GM21360 (cell line): ENCODE data around the gene UGT2B7.
"Not testable (repeated sequence)": the region's sequence is repeated elsewhere in the genome, so short reads cannot be mapped to it uniquely, and the experiment has no call there.

Experiments used
- ATAC-seq: cut with Tn5 transposase; IDR thresholded peaks from one replicate; pipeline ENCODE4 v1.9.1; 2021; ENCODE audit warnings: mild to moderate bottlenecking, moderate library complexity; ENCODE audit not compliant: unreplicated experiment

Gene UGT2B7

DNA sequence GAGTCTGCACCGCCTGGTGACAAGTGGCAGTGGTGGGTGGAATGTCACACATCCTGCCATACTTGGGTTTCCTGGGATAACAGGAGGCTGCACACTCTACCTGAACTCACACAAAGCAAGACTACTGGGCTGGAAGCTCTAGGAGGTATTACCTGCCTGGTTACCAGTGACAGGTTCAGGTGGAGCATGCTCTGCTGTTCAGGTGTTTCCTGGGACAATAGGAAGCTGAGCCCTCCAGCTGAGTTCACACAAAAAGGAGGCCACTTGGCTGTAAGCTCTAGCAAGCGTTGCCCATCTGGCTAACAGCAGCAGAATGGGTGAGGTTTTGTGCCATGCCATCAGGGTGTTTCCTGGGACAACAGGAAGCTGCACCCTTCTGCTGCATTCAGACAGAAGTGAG, 17.4 kb upstream of the UGT2B7 start:
- no peak for ATAC-seq

DNA sequence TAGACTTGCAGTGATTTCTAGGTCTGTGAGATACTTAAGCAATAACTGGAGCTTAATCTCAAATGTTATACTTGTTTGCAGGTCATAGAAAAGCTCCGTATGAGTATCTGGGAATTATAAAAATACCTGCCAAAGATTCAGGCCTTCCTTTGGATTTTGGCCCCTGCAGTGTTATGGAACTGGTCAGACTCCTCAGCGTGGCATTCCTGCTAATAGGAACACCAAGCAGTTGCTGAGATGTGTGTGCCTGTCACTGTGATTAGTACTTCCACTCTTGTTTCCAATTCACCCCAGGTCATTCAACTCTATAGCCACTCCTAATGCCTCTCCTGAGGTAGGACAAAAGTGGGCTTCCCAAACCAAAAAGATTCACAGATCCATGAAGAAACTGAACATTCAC, 7.8 kb upstream of the UGT2B7 start:
- ATAC-seq: no peak

DNA sequence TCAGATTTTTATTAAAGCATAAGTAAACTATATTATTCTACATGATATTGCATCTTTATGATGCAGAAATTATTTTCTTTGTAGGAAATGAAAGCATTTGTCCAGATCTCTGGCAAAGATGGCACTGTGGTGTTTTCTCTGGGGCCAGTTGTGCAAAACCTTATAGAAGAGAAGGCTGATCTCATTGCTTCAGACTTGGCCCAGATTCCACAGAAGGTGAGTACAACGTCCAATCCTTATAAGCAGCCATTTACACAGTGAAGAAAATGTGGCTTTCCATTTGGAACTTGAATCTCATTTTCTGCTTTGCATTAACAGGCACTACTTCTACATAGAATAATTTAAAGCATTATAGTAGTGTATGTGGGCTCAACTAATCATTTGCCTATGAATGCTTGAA, 6.9 kb upstream of the UGT2B7 start:
- ATAC-seq: no peak

DNA sequence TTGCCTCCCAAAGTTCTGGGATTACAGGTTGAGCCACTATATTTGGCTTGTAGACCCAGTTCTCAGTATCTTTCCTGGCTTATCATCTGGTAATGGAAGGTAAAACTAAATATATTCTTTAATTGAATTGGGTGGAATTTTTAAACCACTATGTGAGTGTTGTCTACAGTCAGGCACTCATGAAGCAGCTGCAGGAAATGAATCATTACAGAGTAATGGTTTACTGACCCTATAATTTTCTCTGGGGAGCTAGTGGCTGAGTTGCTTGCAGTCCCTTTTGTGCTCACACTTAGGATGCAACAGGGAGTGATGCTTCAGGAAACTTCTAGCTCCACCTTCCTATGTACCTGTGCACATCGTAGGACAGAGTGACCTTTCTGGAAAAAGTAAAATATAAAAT, 4.1 kb upstream of the UGT2B7 start:
- no peak for ATAC-seq

DNA sequence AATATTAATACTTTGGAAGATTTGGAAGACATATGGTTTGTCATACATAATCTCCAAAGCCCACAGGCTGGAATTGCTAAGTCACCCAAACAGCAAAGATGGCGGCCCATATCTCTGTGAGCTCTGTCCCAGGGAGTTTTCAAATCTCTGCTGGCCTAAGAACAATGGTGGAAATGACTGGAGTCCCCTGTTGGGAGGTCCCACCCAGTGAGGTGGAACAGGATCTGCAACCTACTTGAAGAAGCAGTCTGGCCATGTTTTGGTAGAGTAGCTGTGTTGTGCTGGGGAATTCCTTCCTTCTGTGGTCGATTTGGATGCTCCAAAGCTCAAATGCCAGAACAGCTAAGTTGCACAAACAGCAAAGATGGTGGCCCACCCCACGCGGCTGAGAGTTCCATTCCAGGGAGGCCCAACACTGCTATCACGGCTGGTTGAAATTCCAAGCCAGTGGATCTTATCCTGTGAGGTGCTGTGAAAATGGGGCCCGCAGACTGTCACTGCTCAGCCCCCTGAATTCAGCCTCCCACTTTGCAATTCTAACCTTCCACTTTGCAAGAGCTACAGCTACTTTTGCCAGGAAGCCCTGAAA, 3.2 kb upstream of the UGT2B7 start:
- ATAC-seq: no peak

DNA sequence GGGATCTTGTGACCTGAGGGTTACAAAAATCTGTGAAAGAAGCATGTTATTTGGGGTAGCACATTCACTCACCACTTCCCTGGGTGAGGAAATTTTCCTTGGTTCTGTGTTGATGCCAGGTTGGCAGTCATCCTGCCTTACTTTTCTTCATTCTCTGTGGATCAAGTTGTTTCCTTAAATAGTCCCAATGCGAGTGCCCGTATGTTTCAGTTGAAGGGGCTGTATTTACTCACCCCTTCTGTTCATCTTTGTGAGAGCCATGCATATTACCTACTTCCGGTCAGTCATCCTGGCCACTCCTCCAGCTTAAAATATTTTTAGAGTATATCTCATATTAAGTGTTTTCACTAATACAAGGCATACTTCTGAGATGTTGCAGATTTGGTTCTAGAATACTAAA, 2.6 kb upstream of the UGT2B7 start:
- ATAC-seq: no peak

DNA sequence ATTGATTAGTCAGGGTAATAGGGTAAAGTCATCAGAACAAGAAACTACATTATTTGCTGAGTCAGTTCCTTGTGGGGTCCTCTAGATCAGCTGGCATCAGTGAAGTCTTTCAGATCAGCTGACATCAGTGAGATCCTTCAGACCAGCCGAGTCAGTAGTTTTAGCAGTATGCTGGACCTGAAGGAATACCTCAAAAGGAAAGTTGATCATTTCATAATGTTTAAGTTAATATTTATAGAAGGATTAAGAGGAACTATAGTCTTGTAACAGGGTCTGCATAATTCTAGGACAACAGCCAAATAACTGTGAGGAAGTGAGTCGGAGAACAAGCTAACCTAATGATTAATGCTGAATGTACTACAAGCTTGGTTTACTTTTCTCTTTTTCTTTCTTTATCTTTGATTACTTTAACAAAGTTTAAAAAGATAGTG, 958 bp upstream of the UGT2B7 start:
- no peak for ATAC-seq

DNA sequence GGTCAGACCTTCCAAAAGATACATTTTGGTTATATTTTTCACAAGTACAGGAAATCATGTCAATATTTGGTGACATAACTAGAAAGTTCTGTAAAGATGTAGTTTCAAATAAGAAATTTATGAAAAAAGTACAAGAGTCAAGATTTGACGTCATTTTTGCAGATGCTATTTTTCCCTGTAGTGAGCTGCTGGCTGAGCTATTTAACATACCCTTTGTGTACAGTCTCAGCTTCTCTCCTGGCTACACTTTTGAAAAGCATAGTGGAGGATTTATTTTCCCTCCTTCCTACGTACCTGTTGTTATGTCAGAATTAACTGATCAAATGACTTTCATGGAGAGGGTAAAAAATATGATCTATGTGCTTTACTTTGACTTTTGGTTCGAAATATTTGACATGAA, 536 bp downstream of the UGT2B7 start:
- ATAC-seq: no peak

DNA sequence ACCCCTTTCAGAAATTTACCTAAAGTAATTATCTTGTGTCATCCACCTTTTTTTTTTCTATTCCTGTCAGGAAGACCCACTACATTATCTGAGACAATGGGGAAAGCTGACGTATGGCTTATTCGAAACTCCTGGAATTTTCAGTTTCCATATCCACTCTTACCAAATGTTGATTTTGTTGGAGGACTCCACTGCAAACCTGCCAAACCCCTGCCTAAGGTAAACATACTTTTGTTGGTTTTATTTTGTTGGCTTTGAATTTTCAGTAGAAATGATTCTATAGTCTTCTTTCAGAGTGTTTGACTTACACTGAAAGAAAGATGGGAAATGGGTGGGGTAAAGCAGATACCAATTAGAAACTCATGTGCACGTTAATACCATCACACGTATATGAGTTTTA, 2.2 kb downstream of the UGT2B7 start:
- no peak for ATAC-seq

DNA sequence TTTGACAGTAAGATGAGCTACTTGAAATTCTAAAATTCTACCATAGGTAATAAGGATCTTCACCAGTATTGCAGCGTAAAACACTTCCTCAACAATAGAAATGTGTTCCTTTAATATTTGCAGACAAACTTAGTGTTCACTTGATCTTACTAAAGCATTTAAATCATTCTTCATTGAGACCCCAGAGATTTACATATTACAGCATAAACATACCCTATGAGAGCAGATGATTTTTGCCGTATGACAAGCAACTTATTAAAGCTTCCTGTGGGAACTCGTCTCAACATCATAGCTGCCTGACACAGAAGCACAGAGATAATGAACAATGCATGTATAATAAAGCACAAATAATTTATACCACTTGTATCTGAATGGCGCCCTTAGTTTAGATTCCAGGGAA, 3.6 kb downstream of the UGT2B7 start:
- ATAC-seq: no peak

DNA sequence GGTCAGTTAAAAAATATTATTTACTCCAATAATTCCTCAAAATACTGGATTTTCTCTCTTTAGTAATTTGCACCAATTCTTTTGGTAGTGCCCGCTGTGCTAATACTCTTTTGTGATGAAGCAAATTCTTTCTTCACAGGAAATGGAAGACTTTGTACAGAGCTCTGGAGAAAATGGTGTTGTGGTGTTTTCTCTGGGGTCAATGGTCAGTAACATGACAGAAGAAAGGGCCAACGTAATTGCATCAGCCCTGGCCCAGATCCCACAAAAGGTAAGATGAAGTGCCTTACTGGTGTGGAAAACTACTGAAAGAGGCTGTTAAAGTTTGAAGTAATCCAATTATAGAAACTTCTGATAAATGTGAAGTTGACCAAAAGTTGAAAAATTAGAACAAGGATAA, 6.4 kb downstream of the UGT2B7 start:
- not testable (repeated sequence) for ATAC-seq

DNA sequence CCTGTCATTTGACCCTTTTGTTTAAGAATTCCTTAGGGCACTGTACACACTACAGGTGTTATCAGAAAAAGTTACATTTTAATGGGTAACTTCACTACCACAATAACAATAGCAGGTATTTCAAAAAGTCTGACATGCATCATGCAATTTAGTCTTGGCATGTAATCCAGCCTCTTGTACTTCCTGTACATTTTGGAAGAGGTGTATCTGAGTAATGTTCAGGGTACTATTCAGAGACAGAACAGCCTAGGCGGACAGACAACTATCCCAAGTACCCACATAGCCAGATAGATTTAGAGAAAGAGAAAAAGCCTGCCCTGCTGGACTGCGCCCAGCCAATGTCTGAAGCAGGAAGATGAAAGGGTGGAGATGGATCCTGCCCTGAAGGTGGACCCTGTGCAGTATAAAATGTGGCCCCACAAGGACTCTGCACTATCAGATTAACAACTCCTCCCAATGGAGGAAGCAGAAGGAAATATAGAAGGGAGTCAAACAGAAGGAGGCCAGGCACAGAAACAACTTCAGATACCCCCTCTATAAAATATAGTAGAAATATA, 8.5 kb downstream of the UGT2B7 start:
- ATAC-seq: no peak

DNA sequence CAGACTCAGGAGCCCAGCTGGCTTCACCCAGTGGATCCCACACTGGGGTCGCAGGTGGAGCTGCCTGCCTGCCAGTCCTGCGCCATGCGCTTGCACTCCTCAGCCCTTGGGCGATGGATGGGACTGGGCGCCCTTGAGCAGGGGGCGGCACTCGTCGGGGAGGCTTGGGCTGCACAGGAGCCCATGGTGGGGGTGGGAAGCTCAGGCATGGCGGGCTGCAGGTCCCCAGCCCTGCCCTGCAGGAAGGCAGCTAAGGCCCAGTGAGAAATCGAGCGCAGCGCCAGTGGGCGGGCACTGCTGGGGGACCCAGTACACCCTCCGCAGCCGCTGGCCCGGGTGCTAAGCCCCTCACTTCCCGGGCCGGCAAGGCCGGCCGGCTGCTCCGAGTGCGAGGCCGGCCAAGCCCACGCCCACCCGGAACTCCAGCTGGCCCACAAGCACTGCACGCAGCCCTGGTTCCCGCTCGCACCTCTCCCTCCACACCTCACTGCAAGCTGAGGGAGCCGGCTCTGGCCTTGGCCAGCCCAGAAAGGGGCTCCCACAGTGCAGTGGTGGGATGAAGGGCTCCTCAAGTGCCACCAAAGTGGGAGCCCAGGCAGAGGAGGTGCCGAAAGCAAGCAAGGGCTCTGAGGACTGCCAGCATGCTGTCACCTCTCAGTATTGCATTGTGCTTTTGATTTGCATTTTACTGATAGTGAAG, 19.0 kb downstream of the UGT2B7 start:
- ATAC-seq: not testable (repeated sequence)

DNA sequence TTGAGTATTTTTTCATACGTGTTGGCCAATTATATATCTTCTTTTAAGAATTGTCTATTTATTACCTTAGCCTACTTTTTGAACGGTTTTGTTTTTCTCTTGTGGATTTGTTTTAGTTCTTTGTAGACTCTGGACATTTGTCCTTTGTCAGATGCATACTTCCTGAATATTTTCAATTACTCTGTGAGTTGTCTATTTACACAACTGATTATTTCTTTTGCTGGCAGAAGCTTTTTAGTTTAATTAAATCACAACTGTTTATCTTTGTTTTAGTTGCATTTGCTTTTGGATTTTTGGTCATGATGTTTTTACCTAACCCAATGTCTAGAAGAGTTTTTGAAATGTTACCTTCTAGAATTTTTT, 19.6 kb downstream of the UGT2B7 start:
- ATAC-seq: no peak

DNA sequence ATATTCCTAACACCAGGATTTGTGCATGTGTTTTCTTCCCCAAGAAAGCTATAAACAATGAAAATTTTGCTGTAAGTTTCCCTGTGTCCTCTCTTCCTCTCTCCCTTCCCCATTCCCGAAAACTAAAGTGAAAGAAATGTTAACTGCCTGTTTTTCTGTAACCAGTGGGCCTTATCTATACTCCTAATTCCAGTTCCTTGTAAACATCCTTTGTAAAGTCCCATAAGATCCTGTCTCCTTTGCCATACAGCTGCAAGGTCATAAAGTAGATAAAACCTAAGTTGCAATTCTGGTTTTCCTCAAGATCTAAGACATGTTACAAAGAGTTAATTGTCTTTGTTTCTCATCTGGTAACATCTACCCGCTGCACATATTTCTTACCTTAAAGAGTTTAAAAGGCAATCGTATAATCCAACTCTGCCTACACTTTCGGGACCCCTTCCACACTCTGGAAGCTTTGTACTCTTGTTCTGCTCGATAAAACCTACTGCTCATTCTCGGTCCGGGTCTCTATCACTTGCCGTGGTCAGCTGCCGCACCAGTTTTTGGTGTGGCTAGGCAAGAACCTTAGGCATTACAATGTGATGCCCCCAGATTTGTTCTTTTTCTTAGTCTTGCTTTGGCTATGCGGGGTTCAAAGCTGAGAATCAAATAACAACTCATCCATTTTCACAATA, 20.5 kb downstream of the UGT2B7 start:
- ATAC-seq: no peak

DNA sequence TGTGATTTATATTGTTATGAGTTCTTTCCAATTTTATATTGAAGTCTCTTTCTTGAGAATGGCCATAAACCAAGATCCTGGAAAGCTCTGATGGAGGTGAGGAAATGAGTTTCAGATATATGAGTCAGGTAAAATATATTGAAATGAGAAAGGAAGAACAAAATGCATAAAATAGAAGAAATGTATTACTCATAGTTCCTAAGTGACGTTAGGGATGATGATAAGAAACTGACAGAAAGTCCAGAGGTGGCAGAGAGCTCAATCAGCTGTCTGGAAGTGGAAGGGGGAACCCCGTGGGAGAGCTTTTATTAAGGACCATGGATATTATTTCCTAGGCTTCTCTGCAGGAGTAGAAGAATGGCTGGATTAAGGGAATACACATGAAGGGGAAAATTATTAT, 24.6 kb downstream of the UGT2B7 start:
- ATAC-seq: no peak

DNA sequence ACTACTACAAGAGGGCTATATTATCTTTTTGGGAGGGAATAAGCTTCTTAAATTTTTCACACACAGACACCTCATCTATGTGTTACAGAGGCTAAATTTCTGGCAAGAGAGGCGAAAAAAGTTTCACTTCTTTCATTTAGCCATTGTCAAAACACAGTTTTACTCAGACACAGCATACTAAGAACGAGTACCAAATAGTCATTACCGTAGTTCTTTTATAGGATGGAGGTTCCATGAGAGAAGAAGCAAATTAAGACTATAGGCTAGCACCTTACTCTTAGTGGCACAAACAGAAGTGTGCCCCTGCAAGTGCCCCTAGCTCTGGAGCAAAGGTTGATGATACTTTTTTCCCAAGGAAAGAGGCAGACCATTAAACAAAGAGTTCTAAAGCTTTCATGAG, 26.2 kb downstream of the UGT2B7 start:
- no peak for ATAC-seq

DNA sequence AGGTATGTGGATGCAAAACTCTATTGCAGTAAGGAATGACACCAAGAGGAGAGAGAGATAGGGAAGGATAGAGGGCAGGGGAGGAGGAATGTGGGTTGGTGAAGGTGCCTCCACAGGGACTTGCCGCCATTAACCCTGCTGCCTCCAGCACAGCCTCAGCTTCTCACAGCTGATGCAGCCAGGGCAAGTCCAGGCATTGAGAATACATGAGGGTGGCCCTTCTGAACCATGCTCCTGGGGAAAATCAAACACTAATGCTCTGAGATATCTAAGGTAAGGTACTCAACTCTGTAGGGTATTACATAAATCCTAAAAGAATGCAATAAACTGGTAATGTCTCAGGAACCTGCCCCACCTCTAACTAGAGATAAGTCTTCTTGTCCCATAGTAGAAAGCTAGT, 28.7 kb downstream of the UGT2B7 start:
- no peak for ATAC-seq

DNA sequence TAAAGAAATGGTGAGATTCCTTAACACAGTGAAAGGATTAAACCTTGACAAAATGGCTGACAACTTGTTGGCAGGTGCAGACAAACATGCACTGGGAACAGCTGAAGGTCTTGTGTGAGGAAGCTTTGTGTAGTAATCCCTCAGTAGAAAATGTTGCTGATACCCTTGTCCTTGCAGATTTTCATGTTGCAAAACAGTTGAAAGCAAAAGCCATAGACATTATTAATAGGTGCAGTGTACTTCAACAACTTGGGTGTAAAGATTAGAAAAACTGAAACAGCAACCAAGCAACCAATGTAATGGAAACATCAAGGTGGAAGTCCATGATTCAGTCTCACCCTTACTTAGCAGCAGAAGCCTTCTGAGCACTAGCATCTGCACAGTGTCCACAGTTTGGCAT, 29.8 kb downstream of the UGT2B7 start:
- ATAC-seq: no peak

DNA sequence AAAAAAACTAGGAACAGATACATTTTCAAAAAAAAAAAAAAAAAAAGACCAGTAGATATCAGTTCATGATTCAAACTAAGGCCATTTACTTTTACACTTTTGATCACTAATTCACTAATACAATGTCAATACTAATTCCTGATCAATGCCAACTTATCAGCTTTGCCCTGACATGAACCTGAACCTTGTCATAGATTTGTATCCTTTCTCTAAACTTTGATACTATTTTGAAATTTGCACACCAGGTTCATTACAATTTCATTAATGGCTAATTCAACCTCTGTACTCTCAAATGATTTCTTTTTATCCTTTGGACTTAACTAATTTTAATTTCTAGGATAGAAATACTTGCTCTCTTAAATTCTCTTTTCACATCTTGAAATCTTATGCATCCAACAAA, 37.7 kb downstream of the UGT2B7 start:
- no peak for ATAC-seq

DNA sequence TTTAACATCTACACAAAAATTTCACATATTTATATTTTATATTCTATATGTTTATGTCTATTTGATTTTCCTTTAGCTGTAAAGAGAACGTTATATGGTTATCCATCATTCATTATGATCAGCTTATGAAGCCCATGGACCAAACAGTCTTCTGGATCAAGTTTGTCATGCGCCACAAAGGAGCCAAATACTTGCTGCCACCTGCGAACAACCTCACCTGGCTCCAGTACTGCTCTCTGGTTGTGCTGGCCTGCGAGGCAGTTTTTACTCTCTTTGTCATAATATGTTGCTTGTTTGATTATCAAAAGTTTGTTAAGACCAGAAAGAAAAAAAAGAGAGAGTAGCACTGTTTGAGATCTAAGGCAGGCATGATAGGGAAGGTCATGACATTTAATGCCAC, 38.2 kb downstream of the UGT2B7 start:
- ATAC-seq: no peak

DNA sequence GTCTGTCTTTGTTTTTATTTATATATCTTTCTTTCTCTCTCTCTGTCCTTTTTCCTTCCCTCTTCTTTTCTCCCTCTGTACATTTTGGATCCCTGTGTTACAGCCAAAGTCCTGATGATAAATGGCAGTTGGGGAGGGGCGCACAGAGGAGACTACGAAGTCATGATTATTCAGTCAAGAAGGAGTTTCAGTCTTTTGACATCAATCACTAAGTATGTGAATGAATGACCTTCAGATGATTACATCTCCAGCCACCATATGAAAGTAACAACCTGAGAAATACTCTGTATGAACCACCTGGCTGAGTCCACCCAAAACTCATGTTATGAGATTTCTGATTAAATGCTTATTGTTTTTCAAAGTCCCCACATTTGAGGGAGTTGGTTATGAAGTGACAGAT, 45.0 kb downstream of the UGT2B7 start:
- ATAC-seq: no peak
